Endothelial cell of umbilical vein (primary cell): ENCODE data around the gene RXFP1. TPM values are rescaled to one million over a fixed set of nuclear protein-coding genes. Genes with fewer than 3 reads are reported as not detected.

ENCODE experiments used
- BruUV-seq: library from RNA; stranded (reverse); fragments of 400-500 nt; replicated peaks from 2 replicates; lab custom pipeline; 2021; lab: Mats Ljungman, UMichigan
- CTCF ChIA-PET: fragments of 300-600, 350-600 bp; sonication (Branson Sonifier 250); formaldehyde crosslinking; loops from one replicate; lab custom pipeline; 2021; ENCODE audit warnings: antibody characterized with exemption, inconsistent platforms; lab: Charles Lee
- POLR2A ChIA-PET: fragments of 300-600, 350-600 bp; sonication (Branson Sonifier 250); formaldehyde crosslinking; loops from one replicate; lab custom pipeline; 2021; ENCODE audit warnings: antibody characterized with exemption, inconsistent platforms; lab: Charles Lee
- DNase-seq: peaks from one replicate; pipeline ENCODE4 v3.0.0-alpha.2; 2011; ENCODE audit warnings: low read depth, low spot score
- FAIRE-seq: peaks from 2 replicates; lab custom pipeline; 2011; peaks lifted over from hg19 to GRCh38; lab: Jason Lieb, UNC
- H2AFZ ChIP-seq: 2 replicates; pipeline ENCODE4 v1.6.0; 2012; ENCODE audit warnings: low read depth, low read length, control low read depth, inconsistent platforms
- H3K27ac ChIP-seq: 2 replicates; pipeline ENCODE4 v1.5.1; 2011; ENCODE audit warnings: low read depth, mild to moderate bottlenecking, control low read depth, low read length, moderate library complexity; ENCODE audit not compliant: insufficient read depth
- H3K27me3 ChIP-seq, 2 experiments: 2 replicates each; pipeline versions ENCODE4 v1.6.0 to v1.6.1; 2011; ENCODE audit warnings: low read length in 2 of 2, mixed read lengths in 1 of 2; ENCODE audit not compliant: control insufficient read depth in 2 of 2, insufficient read depth in 2 of 2
- H3K36me3 ChIP-seq, 2 experiments: 2 replicates in 1 of 2; 3 replicates in 1 of 2; pipeline ENCODE4 v1.5.1; 2011; ENCODE audit warnings: low read length in 2 of 2, mild to moderate bottlenecking in 1 of 2, moderate library complexity in 1 of 2; ENCODE audit not compliant: control insufficient read depth in 2 of 2, insufficient read depth in 2 of 2; ENCODE audit errors: extremely low read depth in 1 of 2
- H3K4me1 ChIP-seq: 3 replicates; pipeline ENCODE4 v1.5.1; 2011; ENCODE audit warnings: mild to moderate bottlenecking, low read length; ENCODE audit not compliant: control insufficient read depth, insufficient read depth; ENCODE audit errors: extremely low read depth
- H3K4me2 ChIP-seq: 2 replicates; pipeline ENCODE4 v1.6.1; 2011; ENCODE audit warnings: low read length, control low read depth, mixed read lengths; ENCODE audit not compliant: insufficient read depth
- H3K4me3 ChIP-seq, 3 experiments: fragments of 200-600 bp in 1 of 3; sonication (generic), shearing (Covaris generic) in 1 of 3; replicated peaks in 1 of 3; 2 replicates each; pipeline ENCODE4 v1.5.1; 2011 to 2016; ENCODE audit warnings: control low read depth in 3 of 3, low read length in 3 of 3, mild to moderate bottlenecking in 2 of 3, inconsistent platforms in 1 of 3, low read depth in 1 of 3, moderate library complexity in 1 of 3; ENCODE audit not compliant: insufficient read depth in 1 of 3
- H3K79me2 ChIP-seq: 2 replicates; pipeline ENCODE4 v1.6.0; 2012; ENCODE audit warnings: low read length, inconsistent platforms; ENCODE audit not compliant: control insufficient read depth, insufficient read depth
- H3K9ac ChIP-seq: replicated peaks from 2 replicates; pipeline ENCODE3; 2011; ENCODE audit warnings: low read length, control low read depth; ENCODE audit not compliant: insufficient read depth; ENCODE audit errors: extremely low read depth
- H3K9me1 ChIP-seq: replicated peaks from 3 replicates; pipeline ENCODE4 v1.6.0; 2011; ENCODE audit warnings: mild to moderate bottlenecking, low read length; ENCODE audit not compliant: control insufficient read depth, insufficient read depth; ENCODE audit errors: extremely low read depth
- H3K9me3 ChIP-seq: replicated peaks from 2 replicates; pipeline ENCODE4 v1.5.1; 2012; ENCODE audit warnings: low read length, inconsistent platforms; ENCODE audit not compliant: control insufficient read depth, insufficient read depth
- H4K20me1 ChIP-seq: replicated peaks from 2 replicates; pipeline ENCODE3; 2011; ENCODE audit warnings: mild to moderate bottlenecking, low read length; ENCODE audit not compliant: control insufficient read depth, insufficient read depth; ENCODE audit errors: extremely low read depth
- CTCF ChIP-seq, 2 donors: IDR thresholded peaks; 1 replicate in 1 of 2; 2 replicates in 1 of 2; pipeline ENCODE4 v1.5.1; 2011; ENCODE audit warnings: low read length in 2 of 2, mild to moderate bottlenecking in 2 of 2, moderate library complexity in 2 of 2, control low read depth in 1 of 2, inconsistent platforms in 1 of 2, low read depth in 1 of 2; ENCODE audit not compliant: insufficient read depth in 1 of 2; ENCODE audit errors: extremely low read depth in 1 of 2
- EZH2 ChIP-seq: IDR thresholded peaks from 2 replicates; pipeline ENCODE4 v1.6.1; 2012; ENCODE audit warnings: borderline replicate concordance, low read depth, mild to moderate bottlenecking, moderate library complexity, low read length, inconsistent platforms; ENCODE audit not compliant: severe bottlenecking
- FOS ChIP-seq: IDR thresholded peaks from 2 replicates; pipeline ENCODE4 v1.6.1; 2011; ENCODE audit warnings: mild to moderate bottlenecking, low read length, moderate library complexity, borderline replicate concordance; ENCODE audit not compliant: insufficient read depth
- GATA2 ChIP-seq: IDR thresholded peaks from 2 replicates; pipeline ENCODE4 v1.7.0; 2011; ENCODE audit warnings: low read depth, mild to moderate bottlenecking, moderate library complexity, mixed read lengths, low read length; ENCODE audit not compliant: insufficient read length, insufficient read depth
- JUN ChIP-seq: IDR thresholded peaks from 2 replicates; pipeline ENCODE4 v1.6.1; 2011; ENCODE audit warnings: borderline replicate concordance, low read depth; ENCODE audit not compliant: insufficient read length, insufficient read depth
- MAX ChIP-seq: IDR thresholded peaks from 2 replicates; pipeline ENCODE4 v1.6.1; 2011; ENCODE audit not compliant: insufficient read depth, insufficient read length
- MYC ChIP-seq: IDR thresholded peaks from one replicate; pipeline ENCODE4 v1.6.1; 2011; ENCODE audit warnings: mild to moderate bottlenecking, low read depth, low read length
- POLR2A ChIP-seq: IDR thresholded peaks from 2 replicates; pipeline ENCODE4 v1.6.1; 2012; ENCODE audit warnings: low read depth, mild to moderate bottlenecking, control low read depth, low read length
- POLR2AphosphoS5 ChIP-seq: IDR thresholded peaks from 2 replicates; pipeline ENCODE4 v1.6.1; 2012; ENCODE audit warnings: low read depth, mild to moderate bottlenecking, control low read depth, low read length, moderate library complexity; ENCODE audit not compliant: insufficient read depth
- dilution Hi-C: fragments of 300-500 bp; cut with MboI; formaldehyde crosslinking; loops from one replicate; pipeline ENCODE4 v1.15.0; 2019; ENCODE audit warnings: low sequenced_read_pairs; ENCODE audit not compliant: extremely low pct_ligation_motif_present
- intact Hi-C: fragments of 100-400 bp; cut with micrococcal nuclease; formaldehyde crosslinking; loops from one replicate; pipeline ENCODE4 v1.10.0; 2022
- polyA plus RNA-seq, 4 experiments: library from polyadenylated mRNA; depleted of rRNA in 3 of 4; stranded (reverse) in 3 of 4; unstranded in 1 of 4; fragments of >200 nt; gene quantifications; 2 replicates each; pipeline versions ENCODE4 v1.2.1 to v1.2.3, GENCODE V29; 2011 to 2012; ENCODE audit warnings: missing spikeins in 1 of 4
- total RNA-seq: library from RNA; stranded (reverse); gene quantifications from 2 replicates; pipeline ENCODE4 v1.2.3, GENCODE V29; 2021

Gene RXFP1
- total and polyA plus RNA-seq, 2 donors (not counting 3 experiments of a cell fraction or from before 2014, with no cell fraction given) = not detected

- H3K4me3 ChIP-seq = no peak overlapping the region
- H3K36me3 ChIP-seq = no peaks in the 10 kb centered on the region
- H3K9ac ChIP-seq = no peak overlapping the region
- ChIA-PET CTCF (interaction anchor here (1.3 to 3.7 kb wide), 6 partner anchors 32 to 367 kb away, joined by 4 to 14 read pairs (median 6); no protein-coding TSS in a partner anchor), POLR2A (no interaction called here)
- H3K4me1 ChIP-seq = no peaks in the 10 kb centered on the region
- FAIRE-seq = no peak
- no peak overlapping the region for H2AFZ ChIP-seq
- no peak overlapping the region for H3K27ac ChIP-seq
- no TSS peak for BruUV-seq
- no peaks in the 10 kb centered on the region for H3K9me3 ChIP-seq
- H3K79me2 ChIP-seq = no peaks in the 10 kb centered on the region
- no peaks in the 10 kb centered on the region for H4K20me1 ChIP-seq
- dilution Hi-C loops (no loop called here), intact Hi-C loops (loop anchor here (10.0 kb wide), 1 partner anchor 627 kb away; no protein-coding TSS in a partner anchor)
- H3K9me1 ChIP-seq = peaks cover 2% of the 10 kb centered on the region
- TF ChIP-seq FOS (no peak), POLR2AphosphoS5 (no peak), CTCF (IDR thresholded peaks at IDR 0.05; ENCODE audit: extremely low read depth in 1 of 2, insufficient read depth in 1 of 2, low read depth in 1 of 2, low read length in 2 of 2) (no peak), POLR2A (no peak), EZH2 (no peak), GATA2 (no peak), JUN (no peak), MYC (no peak), MAX (no peak)
- H3K27me3 ChIP-seq = no peaks in the 10 kb centered on the region
- no peak overlapping the region for H3K4me2 ChIP-seq
- no peak for DNase-seq
Observed at GRCh38 chr4:158621729-158622128, 100.0 kb downstream of the RXFP1 start.
